Heart right ventricle (tissue), 16 donors: Measurements from ENCODE around the gene FGF3. TPM values are rescaled to one million over a fixed set of nuclear protein-coding genes. Genes with fewer than 3 reads are reported as not detected.

Source experiments
- ATAC-seq, 8 donors: fragments of 200-7000 bp; cut with Tn5 transposase; one replicate each; pipeline ENCODE4 v1.9.1; 2020; ENCODE audit warnings: mild to moderate bottlenecking in 8 of 8, moderate library complexity in 8 of 8, moderate number of reproducible peaks in 1 of 8
- DNase-seq, 2 donors: peaks; one replicate each; pipeline ENCODE4 v3.0.0-alpha.2; 2020
- H3K27ac ChIP-seq, 10 donors: fragments of 200-600 bp; sonication (generic) in 2 of 10; one replicate each; pipeline versions ENCODE4 v1.5.0 to v1.8.0; 2020 to 2022; ENCODE audit warnings: mild to moderate bottlenecking in 3 of 10
- H3K27me3 ChIP-seq, 7 donors: fragments of 200-600 bp; one replicate each; pipeline ENCODE4 v1.8.0; 2021 to 2022; ENCODE audit warnings: mild to moderate bottlenecking in 2 of 7
- H3K36me3 ChIP-seq, 9 donors: fragments of 200-600 bp; sonication (generic) in 1 of 9; one replicate each; pipeline versions ENCODE4 v1.5.0 to v1.8.0; 2020 to 2022; ENCODE audit warnings: mild to moderate bottlenecking in 2 of 9
- H3K4me1 ChIP-seq, 9 donors: fragments of 200-600 bp; sonication (generic) in 1 of 9; one replicate each; pipeline versions ENCODE4 v1.5.0 to v1.8.0; 2020 to 2022; ENCODE audit warnings: mild to moderate bottlenecking in 4 of 9
- H3K4me3 ChIP-seq, 10 donors: fragments of 200-600 bp; sonication (generic) in 2 of 10; one replicate each; pipeline versions ENCODE4 v1.5.0 to v1.8.0; 2020 to 2022; ENCODE audit warnings: mild to moderate bottlenecking in 7 of 10, moderate library complexity in 2 of 10
- H3K9me3 ChIP-seq, 11 donors: fragments of 200-600 bp in 10 of 11; sonication (generic) in 2 of 11; one replicate each; pipeline versions ENCODE4 v1.5.0 to v1.8.0; 2013 to 2022; ENCODE audit warnings: mild to moderate bottlenecking in 2 of 11, control low read depth in 1 of 11, moderate library complexity in 1 of 11
- CTCF ChIP-seq, 9 donors: fragments of 200-600 bp; sonication (generic) in 2 of 9; IDR thresholded peaks; one replicate each; pipeline versions ENCODE4 v1.5.0 to v1.8.0; 2021 to 2022; ENCODE audit warnings: antibody characterized with exemption in 9 of 9, mild to moderate bottlenecking in 5 of 9, moderate library complexity in 1 of 9
- WGBS, 2 donors: extraction: QIAGEN DNeasy Blood & Tissue Kit; methylation state at CpG; one replicate each; pipeline ENCODE4 v1.1.7; 2013; ENCODE audit warnings: inconsistent platforms in 1 of 2; 5-methylcytosine and 5-hydroxymethylcytosine counted together
- intact Hi-C, 10 donors: fragments of 100-400 bp; cut with DNase I; formaldehyde crosslinking; loops; one replicate each; pipeline versions ENCODE4 v1.11.1 to v1.14.2; 2022
- polyA plus RNA-seq, 2 donors: library from polyadenylated mRNA; stranded (reverse); fragments of 200-250 nt; gene quantifications; one replicate each; pipeline ENCODE4 v1.2.3, GENCODE V29; 2013
- total RNA-seq, 10 donors: library from RNA; stranded (reverse); fragmentation: NEBNext Ultra II Directional in 3 of 10; extraction: Animal tissue kit (Norgen Biotek cat#: 25700) in 3 of 10; gene quantifications; one replicate each; pipeline versions ENCODE4 v1.2.1 to v1.2.4, GENCODE V29; 2021 to 2023
- donor health status: Arrhythmogenic right ventricular cardiomyopathy.
- donor health status: ischemic (EF 13 %, LVEDD 7.1; RV severe dilation, severe dysfunction).
- donor health status: healthy with polysubstance abuse.
- donor health status: DM: no; HTN: yes; CAD: no.
- donor health status: DM: no; HTN: no; CAD: no.
- donor health status: ischemic (EF 25% LVEDD 6.9; RV normal size, moderate dysfunction).
- donor health status: ischemic (EF 25% LVEDD 5.7; RV mildly dilated, moderate dysfunction).
- donor health status: healthy.
- donor health status: DM: yes; HTN: yes; CAD: no.
- donor health status: Ischemic cardiomyopathy.
- donor health status: ischemic (EF 35%, LVEDD 5.7; RV mildly dilated, moderate dysfunction).
- donor health status: nonischemic (EF 11% LVEDD 7.7; RV severe dilation, severe dysfunction).
- donor health status: DM: yes; HTN: yes; CAD: no.
- donor health status: PGD.
- donor health status: ischemic (EF 29% LVEDD 5.4; RV normal size, mild dysfunction).
- donor health status: nonischemic (EF 23%, LVEDD 6.1; RV moderate dilation, normal function).

FGF3 gene
- total and polyA plus RNA-seq, 12 donors = not detected

- Histone ChIP-seq H3K27me3 (peaks cover 0 to 46% (median 26%) of the 10 kb centered on the region in 7 donors), H3K36me3 (no peaks in the 10 kb centered on the region), H3K4me3 (no peak overlapping the region), H3K27ac (no peak overlapping the region), H3K4me1 (no peaks in the 10 kb centered on the region), H3K9me3 (no peaks in the 10 kb centered on the region)
- no peak for TF ChIP-seq CTCF (IDR thresholded peaks at IDR 0.05)
- 50 to 68% methylated on average over 8 of the region's 8 CpGs for WGBS, 2 donors
- ATAC-seq (no peak), DNase-seq (no peak)
- intact Hi-C loops = no loop called here
Measured at GRCh38 chr11:69781241-69781640, 38.0 kb downstream of the FGF3 start.

DNA sequence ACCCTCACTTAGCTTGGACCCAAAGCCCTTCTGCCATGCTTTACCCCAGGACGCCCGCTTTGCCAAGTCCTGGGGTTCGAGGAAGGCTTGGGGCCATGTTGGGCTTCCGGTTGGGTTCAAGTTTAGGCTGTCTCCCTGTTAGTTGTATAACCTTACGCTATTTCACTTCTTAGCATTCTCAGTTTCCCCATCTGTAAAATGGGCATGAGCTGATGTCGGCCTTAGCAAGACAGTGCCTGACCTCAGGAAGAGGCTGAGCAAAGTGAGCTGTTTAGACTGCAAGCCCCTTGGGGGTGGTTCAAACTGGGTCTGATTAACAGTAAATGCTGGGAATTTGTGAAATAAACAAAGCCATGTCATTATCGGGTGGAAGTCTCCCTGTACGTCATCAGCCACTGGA lies 40.8 kb downstream of the FGF3 start:
- Histone ChIP-seq H3K36me3 (no peaks in the 10 kb centered on the region), H3K9me3 (no peaks in the 10 kb centered on the region), H3K27ac (no peak overlapping the region), H3K4me3 (no peak overlapping the region), H3K4me1 (peaks cover 0 to 3% (median 0%) of the 10 kb centered on the region in 9 donors), H3K27me3 (peaks cover 16 to 73% (median 54%) of the 10 kb centered on the region in 7 donors)
- TF ChIP-seq CTCF (IDR thresholded peaks at IDR 0.05) = no peak
- DNase-seq (no peak), ATAC-seq (no peak)
- WGBS, 2 donors = 89% methylated on average over 8 of the region's 8 CpGs
- intact Hi-C loops = no loop called here

DNA sequence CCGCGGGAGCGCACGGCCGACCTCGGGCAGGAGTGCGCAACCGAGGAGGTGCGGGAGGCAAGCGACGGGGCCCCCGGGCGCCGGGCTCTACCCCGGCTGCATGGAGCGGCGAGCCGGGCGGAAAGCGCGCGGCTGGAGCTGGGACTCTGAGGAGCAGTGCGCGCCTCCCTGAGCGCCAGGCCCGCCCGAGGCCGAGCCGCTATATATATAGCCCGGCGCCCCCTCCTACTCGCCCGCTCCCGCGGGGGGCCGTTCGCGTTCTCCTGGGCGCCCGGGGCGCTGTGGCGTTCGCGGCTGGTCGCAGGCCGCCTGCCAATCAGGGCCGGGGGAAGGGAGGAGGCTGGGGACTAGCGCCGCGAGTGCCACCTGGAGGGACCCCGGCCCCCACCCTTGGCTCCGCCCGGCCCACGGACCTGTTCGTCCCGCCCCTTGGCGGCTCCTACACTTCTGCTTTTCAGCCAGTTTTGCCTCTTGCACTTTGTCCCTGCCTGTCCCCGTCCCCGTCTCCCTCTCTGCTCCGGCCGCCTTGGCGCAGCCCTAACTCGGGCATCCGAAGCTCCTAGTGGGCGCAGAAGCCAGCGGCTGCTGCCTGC lies 44.0 kb downstream of the FGF3 start, which contains the start of gene FGF4:
FGF4 (minus strand) TSS at position 179 of the 593 bp plus-strand sequence. CDS start 257 bp downstream, outside the sequence.
- Histone ChIP-seq H3K27ac (no peak within 1 kb of the TSS), H3K4me1 (peaks cover 0 to 3% (median 0%) of the 10 kb centered on the region in 9 donors), H3K36me3 (no peaks in the 10 kb centered on the region), H3K27me3 (peaks cover 16 to 85% (median 75%) of the 10 kb centered on the region in 7 donors), H3K9me3 (no peaks in the 10 kb centered on the region), H3K4me3 (no peak within 1 kb of the TSS)
- TF ChIP-seq CTCF (IDR thresholded peaks at IDR 0.05) = no peak
- DNase-seq (no peak), ATAC-seq (no peak)
- 2 to 4% methylated on average over 61 to 66 of the region's 66 CpGs for WGBS, 2 donors
- intact Hi-C loops = no loop called here

DNA sequence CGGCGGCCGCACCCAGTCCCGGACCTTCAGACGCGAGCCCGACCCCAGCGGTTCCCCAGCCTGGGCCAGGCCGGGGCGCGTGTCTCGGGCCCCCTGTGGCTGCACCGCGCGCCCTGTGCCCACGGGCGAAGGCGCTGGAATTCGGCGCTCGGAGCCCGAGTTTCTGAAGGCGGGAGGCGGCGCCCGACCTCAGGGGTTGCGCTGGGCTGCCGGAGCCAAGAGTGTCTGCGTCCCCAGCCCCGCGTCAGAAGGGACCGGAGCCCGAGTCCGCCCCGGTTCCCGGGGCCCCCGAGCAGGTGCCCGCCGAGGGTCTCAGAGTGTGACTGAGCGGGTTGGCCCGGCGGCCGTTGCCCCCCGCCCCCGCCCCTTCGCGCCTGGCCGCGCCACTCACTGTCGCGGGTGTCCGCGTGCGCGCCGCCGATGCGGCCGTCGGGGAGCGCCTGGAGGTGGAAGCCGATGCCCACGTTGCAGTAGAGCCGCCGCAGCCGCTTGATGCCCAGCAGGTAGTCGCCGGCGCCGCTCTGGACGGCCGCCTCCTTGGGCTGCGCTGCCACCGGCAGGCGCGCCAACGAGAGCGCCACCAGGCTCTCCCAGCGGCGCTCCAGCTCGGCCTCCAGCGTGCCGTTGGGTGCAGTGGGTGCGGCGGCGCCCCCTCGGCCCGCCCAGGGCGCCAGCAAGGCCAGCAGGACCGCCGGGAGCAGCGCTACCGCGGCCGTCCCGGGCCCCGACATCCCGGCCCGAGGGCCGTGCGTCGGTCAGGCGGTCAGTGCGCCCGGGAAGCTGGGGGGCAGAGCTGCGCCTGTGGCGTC lies 44.7 kb downstream of the FGF3 start:
- WGBS, 2 donors = 1 to 2% methylated on average over 104 to 107 of the region's 107 CpGs
- Histone ChIP-seq H3K9me3 (no peaks in the 10 kb centered on the region), H3K27ac (no peak overlapping the region), H3K4me1 (peaks cover 0 to 3% (median 0%) of the 10 kb centered on the region in 9 donors), H3K27me3 (peaks cover 16 to 91% (median 82%) of the 10 kb centered on the region in 7 donors), H3K36me3 (no peaks in the 10 kb centered on the region), H3K4me3 (no peak overlapping the region)
- TF ChIP-seq CTCF (IDR thresholded peaks at IDR 0.05) = no peak
- no peak for DNase-seq
- intact Hi-C loops = no loop called here
- no peak for ATAC-seq
